H1 (cell line): ENCODE data around the gene MUS81.
A peak's percentile ranks its signal among the peaks of the same experiment; 100 is the strongest.

Source experiments
- POLR2A ChIP-seq, 2 experiments: IDR thresholded peaks; 1 replicate in 1 of 2; 2 replicates in 1 of 2; pipeline ENCODE4 v1.6.1; 2011; ENCODE audit warnings: low read depth in 2 of 2, low read length in 2 of 2, mild to moderate bottlenecking in 2 of 2; ENCODE audit errors: control extremely low read depth in 1 of 2
- TF ChIP-seq, protein P1 (sequence below), 3 experiments: IDR thresholded peaks; 1 replicate in 2 of 3; 2 replicates in 1 of 3; pipeline versions ENCODE4 v1.5.1 to v1.6.1; 2011; ENCODE audit warnings: low read length in 3 of 3, mild to moderate bottlenecking in 3 of 3, inconsistent platforms in 2 of 3, low read depth in 1 of 3, moderate library complexity in 1 of 3; ENCODE audit not compliant: insufficient read depth in 1 of 3; ENCODE audit errors: control extremely low read depth in 1 of 3
- TF ChIP-seq, protein P2 (sequence below): IDR thresholded peaks from 2 replicates; pipeline ENCODE4 v1.6.1; 2012; ENCODE audit warnings: inconsistent platforms

DNA sequence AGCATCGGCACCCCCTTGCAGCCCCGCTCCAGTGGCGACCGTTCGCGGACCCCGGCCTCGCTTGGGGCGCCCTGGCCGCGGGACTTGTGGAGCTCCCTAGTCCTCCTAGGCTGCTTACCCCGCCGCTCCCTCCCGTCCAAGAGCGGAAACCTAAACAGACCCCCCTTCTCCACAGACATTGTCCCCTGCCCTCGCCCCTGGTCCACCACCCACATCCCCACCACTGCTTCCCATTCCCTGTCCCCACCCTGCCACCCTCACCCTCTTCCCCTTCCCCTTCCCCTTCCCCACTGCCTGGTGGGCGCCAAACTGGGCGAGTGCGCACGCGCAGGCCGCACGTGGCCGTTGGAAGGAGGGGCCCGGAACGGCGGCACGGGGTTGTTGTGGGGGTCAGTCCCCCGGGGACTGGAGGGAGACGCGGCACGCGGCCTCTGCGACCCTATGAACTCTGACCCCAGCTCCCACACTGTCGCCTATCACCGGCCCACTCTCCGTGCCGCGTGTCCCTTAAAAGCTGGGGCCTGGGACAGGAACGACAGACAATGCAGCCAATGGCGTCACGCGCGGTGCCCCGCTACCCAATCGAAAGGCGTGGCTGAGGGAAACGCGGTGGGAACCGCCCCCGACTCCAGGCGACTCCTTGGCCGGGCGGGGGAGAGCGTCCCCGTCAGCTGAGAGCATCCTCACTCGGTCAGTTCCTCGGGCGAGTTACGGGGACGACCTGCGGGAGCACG lies 26.8 kb upstream of the MUS81 start, which contains the start of gene SNX32:
- TF ChIP-seq, protein P1, sequence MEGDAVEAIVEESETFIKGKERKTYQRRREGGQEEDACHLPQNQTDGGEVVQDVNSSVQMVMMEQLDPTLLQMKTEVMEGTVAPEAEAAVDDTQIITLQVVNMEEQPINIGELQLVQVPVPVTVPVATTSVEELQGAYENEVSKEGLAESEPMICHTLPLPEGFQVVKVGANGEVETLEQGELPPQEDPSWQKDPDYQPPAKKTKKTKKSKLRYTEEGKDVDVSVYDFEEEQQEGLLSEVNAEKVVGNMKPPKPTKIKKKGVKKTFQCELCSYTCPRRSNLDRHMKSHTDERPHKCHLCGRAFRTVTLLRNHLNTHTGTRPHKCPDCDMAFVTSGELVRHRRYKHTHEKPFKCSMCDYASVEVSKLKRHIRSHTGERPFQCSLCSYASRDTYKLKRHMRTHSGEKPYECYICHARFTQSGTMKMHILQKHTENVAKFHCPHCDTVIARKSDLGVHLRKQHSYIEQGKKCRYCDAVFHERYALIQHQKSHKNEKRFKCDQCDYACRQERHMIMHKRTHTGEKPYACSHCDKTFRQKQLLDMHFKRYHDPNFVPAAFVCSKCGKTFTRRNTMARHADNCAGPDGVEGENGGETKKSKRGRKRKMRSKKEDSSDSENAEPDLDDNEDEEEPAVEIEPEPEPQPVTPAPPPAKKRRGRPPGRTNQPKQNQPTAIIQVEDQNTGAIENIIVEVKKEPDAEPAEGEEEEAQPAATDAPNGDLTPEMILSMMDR (IDR thresholded peaks at IDR 0.05; ENCODE audit: control extremely low read depth in 1 of 3, insufficient read depth in 1 of 3, low read depth in 1 of 3, low read length in 3 of 3) = no peak
- TF ChIP-seq POLR2A (IDR thresholded peaks at IDR 0.05; ENCODE audit: control extremely low read depth in 1 of 2, low read depth in 2 of 2, low read length in 2 of 2) = peak in 1 of 2 experiments; percentile 41; a peak in 1 of 3 replicates
- TF ChIP-seq, protein P2, sequence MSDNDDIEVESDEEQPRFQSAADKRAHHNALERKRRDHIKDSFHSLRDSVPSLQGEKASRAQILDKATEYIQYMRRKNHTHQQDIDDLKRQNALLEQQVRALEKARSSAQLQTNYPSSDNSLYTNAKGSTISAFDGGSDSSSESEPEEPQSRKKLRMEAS = peak; percentile 97
